ENCODE data around the gene SERTAD3. TPM values are rescaled to one million over a fixed set of nuclear protein-coding genes. Genes with fewer than 3 reads are reported as not detected.
"Not testable (repeated sequence)": the region's sequence is repeated elsewhere in the genome, so short reads cannot be mapped to it uniquely, and the experiment has no call there.

SERTAD3 gene
- total RNA-seq = 32.2 TPM
- 43.8 TPM for polyA plus RNA-seq

GRCh38 chr19:40444000-40444824, at the start of gene SERTAD3:
Gene SERTAD3, minus strand, starts transcription at chr19:40444335. Its CDS starts 2,255 bp downstream, at chr19:40442080.
- peak; percentile 92 for DNase-seq (ENCODE audit: extremely low spot score)
- peak within 1 kb of the TSS; percentile 91 for H3K27ac ChIP-seq (ENCODE audit: low read depth)
- H3K4me1 ChIP-seq (ENCODE audit: insufficient read depth) = no peaks in the 10 kb centered on the region
- under 1% methylated on average over 72 of the region's 72 CpGs for WGBS
- peak within 1 kb of the TSS; percentile 82 for H3K4me3 ChIP-seq (ENCODE audit: low read depth, low read length)
- H3K36me3 ChIP-seq (ENCODE audit: insufficient read depth) = peaks cover 5% of the 10 kb centered on the region

DNA sequence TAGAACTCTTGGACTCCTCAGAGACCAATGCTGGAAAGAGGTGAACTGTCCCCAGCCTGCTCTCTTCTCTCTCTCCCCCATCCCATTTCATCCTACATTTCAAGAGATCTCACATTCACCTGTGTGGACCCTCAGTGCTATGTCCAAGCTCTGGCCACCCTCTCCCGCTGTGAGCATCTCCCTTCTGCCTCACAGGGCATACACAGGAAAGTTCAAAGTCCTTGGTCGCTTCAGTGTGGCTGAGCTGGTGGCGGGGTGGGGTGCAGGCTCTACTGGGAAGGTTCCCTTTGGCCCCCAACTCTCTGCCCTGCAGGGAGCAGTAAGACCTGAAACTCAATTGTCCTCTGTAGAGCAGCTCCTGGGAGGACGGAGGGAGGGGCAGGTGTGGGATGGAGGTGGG, 49.6 kb upstream of the SERTAD3 start:
- WGBS = 59% methylated on average over 4 of the region's 4 CpGs
- DNase-seq (ENCODE audit: extremely low spot score) = no peak
- no peaks in the 10 kb centered on the region for H3K4me1 ChIP-seq (ENCODE audit: insufficient read depth)
- no peaks in the 10 kb centered on the region for H3K36me3 ChIP-seq (ENCODE audit: insufficient read depth)
- no peak overlapping the region for H3K27ac ChIP-seq (ENCODE audit: low read depth)
- H3K4me3 ChIP-seq (ENCODE audit: low read depth, low read length) = no peak overlapping the region

DNA sequence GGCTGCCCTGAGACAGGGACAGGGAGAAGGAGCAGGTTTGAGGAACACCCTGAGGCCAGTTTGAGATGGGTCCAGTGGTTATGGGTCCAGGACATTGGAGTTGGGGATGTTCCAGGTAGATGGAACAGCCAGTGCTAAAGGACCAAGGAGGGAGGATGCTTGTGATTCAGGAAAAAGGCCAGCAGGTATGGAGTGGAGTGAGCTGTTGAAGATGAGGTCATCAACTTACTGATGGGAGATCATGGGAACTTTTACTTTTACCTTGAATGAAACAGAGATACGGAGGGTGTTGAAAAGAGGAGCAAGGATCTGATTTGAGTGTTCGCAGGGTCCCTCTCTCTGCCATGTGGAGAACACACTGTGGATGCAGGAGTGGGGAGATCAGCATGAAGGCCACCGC, 48.1 kb upstream of the SERTAD3 start:
- H3K4me3 ChIP-seq (ENCODE audit: low read depth, low read length) = no peak overlapping the region
- 91% methylated on average over 3 of the region's 3 CpGs for WGBS
- no peaks in the 10 kb centered on the region for H3K4me1 ChIP-seq (ENCODE audit: insufficient read depth)
- no peak for DNase-seq (ENCODE audit: extremely low spot score)
- H3K27ac ChIP-seq (ENCODE audit: low read depth) = no peak overlapping the region
- no peaks in the 10 kb centered on the region for H3K36me3 ChIP-seq (ENCODE audit: insufficient read depth)

- no peak overlapping the region for H3K4me3 ChIP-seq (ENCODE audit: low read depth, low read length)
- no peak overlapping the region for H3K27ac ChIP-seq (ENCODE audit: low read depth)
- no peaks in the 10 kb centered on the region for H3K4me1 ChIP-seq (ENCODE audit: insufficient read depth)
- 58% methylated on average over 25 of the region's 25 CpGs for WGBS
- no peaks in the 10 kb centered on the region for H3K36me3 ChIP-seq (ENCODE audit: insufficient read depth)
- no peak for DNase-seq (ENCODE audit: extremely low spot score)
Measured at GRCh38 chr19:40489882-40490230, 45.7 kb upstream of the SERTAD3 start.

DNA sequence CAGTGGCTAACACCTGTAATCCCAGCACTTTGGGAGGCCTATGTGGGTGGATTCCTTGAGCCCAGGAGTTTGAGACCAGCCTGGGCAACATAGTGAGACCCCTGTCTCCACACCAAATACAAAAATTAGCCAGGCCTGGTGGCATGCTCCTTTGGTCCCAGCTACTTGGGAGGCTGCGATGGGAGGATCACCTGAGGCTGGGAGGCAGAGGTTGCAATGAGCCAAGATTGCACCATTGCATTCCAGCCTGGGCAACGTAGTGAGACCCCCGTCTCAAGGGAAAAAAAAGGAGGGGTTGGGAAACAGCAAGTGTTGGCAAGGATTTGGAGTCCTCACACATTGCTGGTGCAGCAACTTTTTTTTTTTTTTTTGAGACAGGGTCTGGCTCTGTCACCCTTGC, 41.9 kb upstream of the SERTAD3 start:
- Histone ChIP-seq H3K4me1 (ENCODE audit: insufficient read depth) (no peaks in the 10 kb centered on the region), H3K36me3 (ENCODE audit: insufficient read depth) (no peaks in the 10 kb centered on the region), H3K4me3 (ENCODE audit: low read depth, low read length) (no peak overlapping the region), H3K27ac (ENCODE audit: low read depth) (no peak overlapping the region)
- WGBS = 90% methylated on average over 3 of the region's 3 CpGs
- no peak for DNase-seq (ENCODE audit: extremely low spot score)

DNA sequence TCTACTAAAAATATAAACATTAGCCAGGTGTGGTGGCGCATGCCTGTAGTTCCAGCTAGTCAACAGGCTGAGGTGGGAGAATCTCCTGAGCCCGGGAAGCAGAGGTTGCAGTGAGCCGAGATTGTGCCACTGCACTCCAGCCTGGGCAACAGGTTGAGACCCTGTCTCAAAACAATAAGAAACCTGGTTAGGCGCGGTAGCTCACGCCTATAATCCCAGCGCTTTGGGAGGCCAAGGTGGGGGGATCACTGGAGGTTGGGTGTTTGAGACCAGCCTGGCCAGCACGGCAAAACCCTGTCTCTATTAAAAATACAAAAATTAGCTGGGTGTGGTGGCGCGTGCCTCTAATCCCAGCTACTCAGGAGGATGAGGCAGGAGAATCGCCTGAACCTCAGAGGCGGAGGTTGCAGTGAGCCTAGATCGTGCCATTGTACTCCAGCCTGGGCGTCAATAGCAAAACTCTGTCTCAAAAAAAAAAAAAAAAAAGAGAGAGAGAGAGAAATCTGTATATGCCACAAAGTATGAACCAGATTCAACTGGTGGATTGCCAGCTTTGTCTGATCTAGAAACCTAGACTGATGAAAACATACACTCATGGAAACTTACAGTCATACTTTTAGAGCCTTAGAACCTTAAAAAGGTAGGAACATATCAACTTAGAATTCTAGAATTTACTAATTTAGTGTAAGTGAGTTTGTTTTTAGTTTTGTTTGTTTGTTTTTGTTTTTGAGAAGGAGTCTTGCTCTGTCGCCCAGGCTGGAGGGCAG, 31.9 kb upstream of the SERTAD3 start:
- H3K27ac ChIP-seq (ENCODE audit: low read depth); H3K4me3 ChIP-seq (ENCODE audit: low read depth, low read length); H3K4me1 ChIP-seq (ENCODE audit: insufficient read depth); H3K36me3 ChIP-seq (ENCODE audit: insufficient read depth); DNase-seq (ENCODE audit: extremely low spot score): not testable (repeated sequence)
- 87% methylated on average over 15 of the region's 15 CpGs for WGBS

GRCh38 chr19:40474737-40475136, 30.6 kb upstream of the SERTAD3 start:
- Histone ChIP-seq H3K4me1 (ENCODE audit: insufficient read depth) (no peaks in the 10 kb centered on the region), H3K4me3 (ENCODE audit: low read depth, low read length) (no peak overlapping the region), H3K36me3 (ENCODE audit: insufficient read depth) (no peaks in the 10 kb centered on the region), H3K27ac (ENCODE audit: low read depth) (no peak overlapping the region)
- WGBS = 94% methylated on average over 4 of the region's 4 CpGs
- no peak for DNase-seq (ENCODE audit: extremely low spot score)

DNA sequence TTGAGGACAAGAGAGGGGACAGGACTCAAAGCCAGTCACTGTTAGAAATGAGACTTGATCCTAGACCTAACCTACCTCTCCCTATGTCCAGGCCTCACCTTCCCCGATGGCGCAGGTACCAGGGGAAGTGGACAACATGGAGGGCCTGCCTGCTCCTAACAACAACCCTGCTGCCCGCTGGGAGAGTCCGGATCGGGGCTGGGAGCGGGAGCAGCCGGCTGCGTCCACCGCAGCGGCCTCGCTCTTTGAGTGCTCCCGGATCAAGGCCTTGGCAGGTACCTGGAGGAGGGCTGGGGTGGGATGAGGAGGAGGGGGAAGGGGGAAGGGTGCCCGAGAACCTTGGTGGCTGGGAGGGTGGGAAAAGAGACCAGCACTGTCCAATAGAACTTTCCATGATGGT, 28.4 kb upstream of the SERTAD3 start:
- Histone ChIP-seq H3K4me3 (ENCODE audit: low read depth, low read length) (no peak overlapping the region), H3K27ac (ENCODE audit: low read depth) (no peak overlapping the region), H3K4me1 (ENCODE audit: insufficient read depth) (peaks cover under 1% of the 10 kb centered on the region), H3K36me3 (ENCODE audit: insufficient read depth) (no peaks in the 10 kb centered on the region)
- 90% methylated on average over 13 of the region's 13 CpGs for WGBS
- no peak for DNase-seq (ENCODE audit: extremely low spot score)

DNA sequence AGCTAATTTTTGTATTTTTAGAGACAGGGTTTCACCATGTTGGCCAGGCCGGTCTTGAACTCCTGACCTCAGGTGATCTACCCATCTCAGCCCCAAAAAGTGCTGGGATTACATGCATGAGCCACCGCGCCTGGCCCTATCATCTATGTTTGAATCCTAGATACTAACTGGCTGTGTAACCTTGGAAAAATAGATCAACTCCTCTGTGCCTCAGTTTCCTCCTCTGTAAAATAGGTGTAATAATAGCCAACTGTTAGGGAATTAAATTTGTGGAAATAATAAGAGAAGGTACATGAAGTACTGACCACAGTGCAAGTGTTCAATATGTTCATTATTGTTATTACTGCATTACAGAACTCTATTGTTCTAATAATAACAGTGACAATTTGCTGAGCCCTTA, 27.0 kb upstream of the SERTAD3 start:
- no peak for DNase-seq (ENCODE audit: extremely low spot score)
- Histone ChIP-seq H3K27ac (ENCODE audit: low read depth) (no peak overlapping the region), H3K36me3 (ENCODE audit: insufficient read depth) (no peaks in the 10 kb centered on the region), H3K4me1 (ENCODE audit: insufficient read depth) (peaks cover 2% of the 10 kb centered on the region), H3K4me3 (ENCODE audit: low read depth, low read length) (no peak overlapping the region)
- 98% methylated on average over 3 of the region's 3 CpGs for WGBS

DNA sequence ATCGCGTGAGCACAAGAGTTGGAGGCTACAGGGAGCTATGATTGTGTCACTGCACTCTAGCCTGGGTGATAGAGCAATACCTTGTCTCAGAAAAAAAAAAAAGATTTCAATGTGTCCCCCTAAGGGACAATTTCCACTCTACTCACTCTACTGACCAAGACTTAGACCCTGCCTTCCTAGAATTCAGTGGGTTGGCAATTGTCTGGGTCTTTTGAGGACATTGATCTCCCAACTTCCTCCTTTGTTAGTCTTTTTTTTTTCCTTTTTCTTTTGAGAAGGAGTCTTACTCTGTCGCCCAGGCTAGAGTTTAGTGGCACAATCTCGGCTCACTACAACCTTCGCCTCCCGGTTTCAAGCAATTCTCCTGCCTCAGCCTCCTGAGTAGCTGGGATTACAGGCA, 24.9 kb upstream of the SERTAD3 start:
- Histone ChIP-seq H3K27ac (ENCODE audit: low read depth) (no peak overlapping the region), H3K4me1 (ENCODE audit: insufficient read depth) (peaks cover 2% of the 10 kb centered on the region), H3K4me3 (ENCODE audit: low read depth, low read length) (no peak overlapping the region), H3K36me3 (ENCODE audit: insufficient read depth) (no peaks in the 10 kb centered on the region)
- WGBS = 96% methylated on average over 6 of the region's 6 CpGs
- no peak for DNase-seq (ENCODE audit: extremely low spot score)

- peaks cover 2% of the 10 kb centered on the region for H3K4me1 ChIP-seq (ENCODE audit: insufficient read depth)
- 5% methylated on average over 86 of the region's 87 CpGs for WGBS
- no peak within 1 kb of the TSS for H3K27ac ChIP-seq (ENCODE audit: low read depth)
- peak within 1 kb of the TSS; percentile 61 for H3K4me3 ChIP-seq (ENCODE audit: low read depth, low read length)
- H3K36me3 ChIP-seq (ENCODE audit: insufficient read depth) = no peaks in the 10 kb centered on the region
- DNase-seq (ENCODE audit: extremely low spot score) = no peak
Measured at GRCh38 chr19:40466985-40467734, 23.0 kb upstream of the SERTAD3 start, which contains the start of gene SPTBN4. Gene SPTBN4, plus strand, starts transcription at chr19:40467001. Its CDS starts 5,621 bp downstream, at chr19:40472622.

DNA sequence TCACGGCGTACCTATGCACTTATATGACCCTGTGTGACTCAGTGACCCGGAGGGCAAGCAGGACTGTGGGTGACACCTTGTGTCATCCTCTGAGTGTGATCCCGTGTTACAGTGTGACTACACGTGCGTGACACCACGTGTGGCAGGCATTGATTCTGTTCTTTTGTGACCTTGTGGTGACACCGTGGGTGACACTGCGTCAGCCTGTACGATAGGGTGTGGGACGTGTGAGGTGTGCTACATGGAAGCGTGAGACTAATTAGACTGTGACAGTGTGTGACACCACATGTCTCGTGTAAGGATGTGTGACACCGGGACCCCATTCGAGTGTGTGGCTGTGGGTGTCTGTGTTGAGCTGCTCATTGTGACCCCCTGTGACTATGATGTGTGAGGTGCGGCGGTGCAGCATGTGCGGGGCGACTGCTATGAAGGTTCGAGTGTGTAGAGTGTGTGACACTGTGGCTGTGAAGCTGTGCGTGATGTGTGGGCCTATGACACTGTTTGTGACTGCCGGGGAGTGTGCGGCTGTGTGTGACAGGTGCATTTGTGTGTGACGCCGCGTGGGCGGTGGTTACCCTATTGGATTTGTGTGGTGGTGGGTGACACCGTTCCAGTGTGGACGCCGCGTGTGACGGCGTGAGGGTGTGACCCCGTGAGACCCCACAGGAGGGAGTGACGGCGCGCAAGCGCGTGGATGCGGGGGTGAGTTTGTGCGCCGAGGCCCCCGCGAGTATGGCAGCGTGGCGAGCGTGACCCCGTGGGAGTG, 22.3 kb upstream of the SERTAD3 start:
- Histone ChIP-seq H3K4me1 (ENCODE audit: insufficient read depth) (peaks cover 2% of the 10 kb centered on the region), H3K36me3 (ENCODE audit: insufficient read depth) (no peaks in the 10 kb centered on the region), H3K4me3 (ENCODE audit: low read depth, low read length) (peak overlapping the region; percentile 61), H3K27ac (ENCODE audit: low read depth) (no peak overlapping the region)
- no peak for DNase-seq (ENCODE audit: extremely low spot score)
- WGBS = 19% methylated on average over 48 of the region's 48 CpGs

Data from urinary bladder (tissue), 4 donors.